Ishikawa (cell line): Measurements from ENCODE around the gene FAM47B.

ENCODE experiments used
- CEBPB ChIP-seq: IDR thresholded peaks from 2 replicates; pipeline ENCODE4 v1.6.1; 2012
- CREB1 ChIP-seq: IDR thresholded peaks from 2 replicates; pipeline ENCODE4 v1.6.1; 2012; ENCODE audit warnings: low read depth
- EGR1 ChIP-seq: IDR thresholded peaks from 2 replicates; pipeline ENCODE4 v1.6.1; 2012
- EP300 ChIP-seq: IDR thresholded peaks from 2 replicates; pipeline ENCODE4 v1.6.1; 2012; ENCODE audit warnings: borderline replicate concordance
- FOXM1 ChIP-seq: IDR thresholded peaks from 2 replicates; pipeline ENCODE4 v1.6.1; 2012; ENCODE audit warnings: low read depth, borderline replicate concordance
- MAX ChIP-seq: IDR thresholded peaks from 2 replicates; pipeline ENCODE4 v1.6.1; 2012
- NFIC ChIP-seq: IDR thresholded peaks from 2 replicates; pipeline ENCODE4 v1.6.1; 2012
- RAD21 ChIP-seq: IDR thresholded peaks from 2 replicates; pipeline ENCODE4 v1.6.1; 2012; ENCODE audit warnings: low read depth
- TAF1 ChIP-seq: IDR thresholded peaks from 2 replicates; pipeline ENCODE4 v1.6.1; 2012; ENCODE audit warnings: low read depth, mild to moderate bottlenecking
- TCF12 ChIP-seq: IDR thresholded peaks from 2 replicates; pipeline ENCODE4 v1.6.1; 2012; ENCODE audit warnings: low read depth
- TEAD4 ChIP-seq: IDR thresholded peaks from 2 replicates; pipeline ENCODE4 v1.6.1; 2012
- YY1 ChIP-seq: IDR thresholded peaks from 2 replicates; pipeline ENCODE4 v1.6.1; 2012; ENCODE audit warnings: low read depth
- ZBTB7A ChIP-seq: IDR thresholded peaks from 2 replicates; pipeline ENCODE4 v1.6.1; 2012; ENCODE audit warnings: low read depth
- TF ChIP-seq, protein P1 (sequence below): IDR thresholded peaks from 2 replicates; pipeline ENCODE4 v1.6.1; 2012; ENCODE audit warnings: low read depth, mild to moderate bottlenecking
- TF ChIP-seq, protein P2 (sequence below): IDR thresholded peaks from 2 replicates; pipeline ENCODE4 v1.6.1; 2012

The FAM47B gene

GRCh38 chrX:34927866-34928265 is 14.7 kb upstream of the FAM47B start:
- TF ChIP-seq EGR1, result no peak
- TF ChIP-seq RAD21, result no peak
- TF ChIP-seq EP300, result no peak
- no peak for TF ChIP-seq CEBPB
- TF ChIP-seq YY1, result no peak
- TF ChIP-seq, protein P1, sequence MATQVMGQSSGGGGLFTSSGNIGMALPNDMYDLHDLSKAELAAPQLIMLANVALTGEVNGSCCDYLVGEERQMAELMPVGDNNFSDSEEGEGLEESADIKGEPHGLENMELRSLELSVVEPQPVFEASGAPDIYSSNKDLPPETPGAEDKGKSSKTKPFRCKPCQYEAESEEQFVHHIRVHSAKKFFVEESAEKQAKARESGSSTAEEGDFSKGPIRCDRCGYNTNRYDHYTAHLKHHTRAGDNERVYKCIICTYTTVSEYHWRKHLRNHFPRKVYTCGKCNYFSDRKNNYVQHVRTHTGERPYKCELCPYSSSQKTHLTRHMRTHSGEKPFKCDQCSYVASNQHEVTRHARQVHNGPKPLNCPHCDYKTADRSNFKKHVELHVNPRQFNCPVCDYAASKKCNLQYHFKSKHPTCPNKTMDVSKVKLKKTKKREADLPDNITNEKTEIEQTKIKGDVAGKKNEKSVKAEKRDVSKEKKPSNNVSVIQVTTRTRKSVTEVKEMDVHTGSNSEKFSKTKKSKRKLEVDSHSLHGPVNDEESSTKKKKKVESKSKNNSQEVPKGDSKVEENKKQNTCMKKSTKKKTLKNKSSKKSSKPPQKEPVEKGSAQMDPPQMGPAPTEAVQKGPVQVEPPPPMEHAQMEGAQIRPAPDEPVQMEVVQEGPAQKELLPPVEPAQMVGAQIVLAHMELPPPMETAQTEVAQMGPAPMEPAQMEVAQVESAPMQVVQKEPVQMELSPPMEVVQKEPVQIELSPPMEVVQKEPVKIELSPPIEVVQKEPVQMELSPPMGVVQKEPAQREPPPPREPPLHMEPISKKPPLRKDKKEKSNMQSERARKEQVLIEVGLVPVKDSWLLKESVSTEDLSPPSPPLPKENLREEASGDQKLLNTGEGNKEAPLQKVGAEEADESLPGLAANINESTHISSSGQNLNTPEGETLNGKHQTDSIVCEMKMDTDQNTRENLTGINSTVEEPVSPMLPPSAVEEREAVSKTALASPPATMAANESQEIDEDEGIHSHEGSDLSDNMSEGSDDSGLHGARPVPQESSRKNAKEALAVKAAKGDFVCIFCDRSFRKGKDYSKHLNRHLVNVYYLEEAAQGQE, result no peak
- TF ChIP-seq CREB1, result no peak
- TF ChIP-seq TEAD4, result no peak
- no peak for TF ChIP-seq NFIC
- TF ChIP-seq TAF1, result no peak
- no peak for TF ChIP-seq ZBTB7A
- no peak for TF ChIP-seq TCF12
- TF ChIP-seq FOXM1, result no peak
- TF ChIP-seq, protein P2, sequence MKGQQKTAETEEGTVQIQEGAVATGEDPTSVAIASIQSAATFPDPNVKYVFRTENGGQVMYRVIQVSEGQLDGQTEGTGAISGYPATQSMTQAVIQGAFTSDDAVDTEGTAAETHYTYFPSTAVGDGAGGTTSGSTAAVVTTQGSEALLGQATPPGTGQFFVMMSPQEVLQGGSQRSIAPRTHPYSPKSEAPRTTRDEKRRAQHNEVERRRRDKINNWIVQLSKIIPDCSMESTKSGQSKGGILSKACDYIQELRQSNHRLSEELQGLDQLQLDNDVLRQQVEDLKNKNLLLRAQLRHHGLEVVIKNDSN, result no peak
- no peak for TF ChIP-seq MAX

DNA sequence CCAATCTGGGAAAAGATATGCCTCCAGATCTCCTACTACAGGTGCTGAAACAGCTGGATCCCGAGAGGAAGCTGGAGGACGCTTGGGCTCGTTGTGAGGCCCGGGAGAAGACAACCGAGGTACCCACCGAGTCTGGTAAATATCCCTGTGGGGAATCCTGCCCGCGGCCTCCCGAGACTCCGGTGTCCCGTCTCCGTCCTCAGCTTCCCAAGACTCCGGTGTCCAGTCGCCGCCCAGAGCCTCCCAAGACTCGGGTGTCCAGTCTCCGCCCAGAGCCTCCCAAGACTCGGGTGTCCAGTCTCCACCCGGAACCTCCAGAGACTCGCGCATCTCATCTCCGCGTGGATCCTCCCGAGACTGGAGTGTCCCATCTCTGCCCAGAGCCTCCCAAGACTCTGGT is 639 bp downstream of the FAM47B start:
- TF ChIP-seq ZBTB7A (no peak), TAF1 (no peak), FOXM1 (no peak), TCF12 (no peak), NFIC (no peak), EGR1 (no peak), EP300 (no peak), TEAD4 (no peak), YY1 (no peak), CREB1 (no peak), MAX (no peak), CEBPB (no peak), RAD21 (no peak)
- TF ChIP-seq, protein P2, result no peak
- TF ChIP-seq, protein P1, result no peak

GRCh38 chrX:34956916-34957315 is 14.3 kb downstream of the FAM47B start:
- no peak for TF ChIP-seq MAX
- TF ChIP-seq FOXM1, result no peak
- no peak for TF ChIP-seq EGR1
- TF ChIP-seq ZBTB7A, result no peak
- TF ChIP-seq, protein P1, result no peak
- no peak for TF ChIP-seq TAF1

GRCh38 chrX:34961662-34962061 is 19.1 kb downstream of the FAM47B start:
- TF ChIP-seq TEAD4 (no peak), MAX (no peak), RAD21 (no peak), NFIC (no peak), EP300 (no peak), FOXM1 (no peak), TCF12 (no peak), ZBTB7A (no peak)
- TF ChIP-seq, protein P1, result no peak
